A673 (cell line): ENCODE measurements around the gene BCAP29. TPM values are rescaled to one million over a fixed set of nuclear protein-coding genes. Genes with fewer than 3 reads are reported as not detected.

Experiments used
- BruUV-seq: library from RNA; stranded (reverse); fragments of 400-500 nt; replicated peaks from 2 replicates; lab custom pipeline; 2021; lab: Mats Ljungman, UMichigan
- CTCF ChIA-PET: fragments of 300-600 bp; sonication (Branson Sonifier 250); formaldehyde crosslinking; loops from one replicate; lab custom pipeline; 2022; ENCODE audit warnings: antibody characterized with exemption; lab: Charles Lee
- POLR2A ChIA-PET: fragments of 300-600 bp; sonication (Branson Sonifier 250); formaldehyde crosslinking; loops from one replicate; lab custom pipeline; 2022; ENCODE audit warnings: antibody characterized with exemption; ENCODE audit not compliant: low non-redundant PET; lab: Charles Lee
- DNase-seq: peaks from one replicate; pipeline ENCODE4 v3.0.0-alpha.2; 2015; ENCODE audit warnings: low spot score
- H3K27ac ChIP-seq: fragments of 200-600 bp; sonication (generic); 2 replicates; pipeline ENCODE4 v1.5.1; 2016; ENCODE audit warnings: mixed run types, low read depth, mild to moderate bottlenecking, mixed read lengths, antibody characterized with exemption, low read length; ENCODE audit not compliant: poor library complexity, severe bottlenecking
- H3K27me3 ChIP-seq: fragments of 200-600 bp; sonication (generic); replicated peaks from 2 replicates; pipeline ENCODE4 v1.6.1; 2017; ENCODE audit warnings: mixed run types, low read depth, mild to moderate bottlenecking, mixed read lengths, antibody characterized with exemption, low read length; ENCODE audit not compliant: insufficient read depth, poor library complexity
- H3K36me3 ChIP-seq: fragments of 200-600 bp; sonication (generic); 2 replicates; pipeline ENCODE4 v1.6.1; 2016; ENCODE audit warnings: mixed run types, mild to moderate bottlenecking, mixed read lengths, antibody characterized with exemption, low read length; ENCODE audit not compliant: insufficient read depth, poor library complexity, severe bottlenecking
- H3K4me1 ChIP-seq: fragments of 200-600 bp; sonication (generic); 2 replicates; pipeline ENCODE4 v1.6.1; 2017; ENCODE audit warnings: mixed run types, mild to moderate bottlenecking, mixed read lengths, antibody characterized with exemption, low read length; ENCODE audit not compliant: insufficient read depth, poor library complexity, severe bottlenecking
- H3K4me3 ChIP-seq: fragments of 200-600 bp; sonication (generic); 2 replicates; pipeline ENCODE4 v1.5.1; 2016; ENCODE audit warnings: low read depth, mixed run types, mild to moderate bottlenecking, mixed read lengths, low read length; ENCODE audit not compliant: poor library complexity, severe bottlenecking
- H3K9me3 ChIP-seq: fragments of 200-600 bp; sonication (generic); 2 replicates; pipeline ENCODE4 v1.6.1; 2016; ENCODE audit warnings: mixed run types, low read depth, mild to moderate bottlenecking, mixed read lengths, antibody characterized with exemption, low read length; ENCODE audit not compliant: poor library complexity, severe bottlenecking
- EZH2 ChIP-seq: fragments of 200-600 bp; sonication (generic); IDR thresholded peaks from 2 replicates; pipeline ENCODE4 v1.6.1; 2017; ENCODE audit warnings: borderline replicate concordance, low read depth, mild to moderate bottlenecking, mixed read lengths, antibody characterized with exemption, low read length; ENCODE audit not compliant: poor library complexity, severe bottlenecking
- intact Hi-C: fragments of 100-400 bp; cut with micrococcal nuclease; formaldehyde crosslinking; loops from one replicate; pipeline ENCODE4 v1.10.0; 2022; ENCODE audit not compliant: unreplicated experiment
- total RNA-seq: library from RNA; stranded (reverse); gene quantifications from 2 replicates; pipeline ENCODE4 v1.2.3, GENCODE V29; 2021
- TF ChIP-seq, protein P1 (sequence below): fragments of 300-800, 200-600 bp; sonication (generic); conservative IDR thresholded peaks from 2 replicates; pipeline ENCODE4 v1.5.1; 2017; ENCODE audit warnings: low read depth, mild to moderate bottlenecking, antibody characterized with exemption, low read length, moderate library complexity, mixed read lengths

The BCAP29 gene
- total RNA-seq, 1 experiment from 2014 or later: 32.0 TPM

GRCh38 chr7:107663196-107663595 lies 83.2 kb downstream of the BCAP29 start:
- intact Hi-C loops: no loop called here
- Histone ChIP-seq H3K36me3 (no peaks in the 10 kb centered on the region), H3K4me1 (no peaks in the 10 kb centered on the region), H3K4me3 (no peak overlapping the region), H3K27me3 (peaks cover 88% of the 10 kb centered on the region), H3K9me3 (no peaks in the 10 kb centered on the region), H3K27ac (no peak overlapping the region)
- CTCF ChIA-PET: no interaction called here
- POLR2A ChIA-PET: no interaction called here
- TF ChIP-seq, protein P1, sequence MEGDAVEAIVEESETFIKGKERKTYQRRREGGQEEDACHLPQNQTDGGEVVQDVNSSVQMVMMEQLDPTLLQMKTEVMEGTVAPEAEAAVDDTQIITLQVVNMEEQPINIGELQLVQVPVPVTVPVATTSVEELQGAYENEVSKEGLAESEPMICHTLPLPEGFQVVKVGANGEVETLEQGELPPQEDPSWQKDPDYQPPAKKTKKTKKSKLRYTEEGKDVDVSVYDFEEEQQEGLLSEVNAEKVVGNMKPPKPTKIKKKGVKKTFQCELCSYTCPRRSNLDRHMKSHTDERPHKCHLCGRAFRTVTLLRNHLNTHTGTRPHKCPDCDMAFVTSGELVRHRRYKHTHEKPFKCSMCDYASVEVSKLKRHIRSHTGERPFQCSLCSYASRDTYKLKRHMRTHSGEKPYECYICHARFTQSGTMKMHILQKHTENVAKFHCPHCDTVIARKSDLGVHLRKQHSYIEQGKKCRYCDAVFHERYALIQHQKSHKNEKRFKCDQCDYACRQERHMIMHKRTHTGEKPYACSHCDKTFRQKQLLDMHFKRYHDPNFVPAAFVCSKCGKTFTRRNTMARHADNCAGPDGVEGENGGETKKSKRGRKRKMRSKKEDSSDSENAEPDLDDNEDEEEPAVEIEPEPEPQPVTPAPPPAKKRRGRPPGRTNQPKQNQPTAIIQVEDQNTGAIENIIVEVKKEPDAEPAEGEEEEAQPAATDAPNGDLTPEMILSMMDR: no peak
- no peak for TF ChIP-seq EZH2
- DNase-seq: no peak
- no TSS peak for BruUV-seq

GRCh38 chr7:107666790-107667189 lies 86.7 kb downstream of the BCAP29 start:
- H3K4me1 ChIP-seq: no peaks in the 10 kb centered on the region
- intact Hi-C loops: no loop called here
- POLR2A ChIA-PET: no interaction called here
- no peaks in the 10 kb centered on the region for H3K9me3 ChIP-seq
- H3K36me3 ChIP-seq: no peaks in the 10 kb centered on the region
- CTCF ChIA-PET: no interaction called here
- no peak overlapping the region for H3K27ac ChIP-seq
- no peak for TF ChIP-seq EZH2
- no peak overlapping the region for H3K4me3 ChIP-seq
- DNase-seq: no peak
- H3K27me3 ChIP-seq: peaks cover 57% of the 10 kb centered on the region
- no TSS peak for BruUV-seq

DNA sequence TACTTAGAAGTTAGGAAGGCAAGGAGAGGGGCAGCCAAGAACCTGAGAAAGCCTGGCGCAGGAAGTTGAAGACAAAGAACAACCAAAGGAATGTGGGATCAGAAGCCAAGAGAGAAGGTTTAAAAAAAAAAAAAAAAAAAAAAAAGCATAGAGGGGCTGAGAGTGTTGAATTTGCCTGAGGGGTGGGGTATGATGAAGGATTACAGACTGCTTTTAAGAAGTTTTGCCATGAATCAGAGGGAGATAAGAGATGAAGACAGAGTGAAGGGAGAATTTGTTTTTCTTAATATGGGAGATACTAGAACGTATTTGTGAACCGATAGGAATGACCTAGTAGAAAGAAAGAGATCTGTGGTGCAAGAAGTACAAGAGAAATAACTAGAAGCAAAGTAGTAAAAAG lies 87.3 kb downstream of the BCAP29 start:
- Histone ChIP-seq H3K9me3 (no peaks in the 10 kb centered on the region), H3K27me3 (peaks cover 52% of the 10 kb centered on the region), H3K36me3 (no peaks in the 10 kb centered on the region), H3K4me1 (no peaks in the 10 kb centered on the region), H3K4me3 (no peak overlapping the region), H3K27ac (no peak overlapping the region)
- intact Hi-C loops: no loop called here
- CTCF ChIA-PET: no interaction called here
- no TSS peak for BruUV-seq
- POLR2A ChIA-PET: no interaction called here
- no peak for TF ChIP-seq EZH2
- TF ChIP-seq, protein P1: no peak
- no peak for DNase-seq

- CTCF ChIA-PET: no interaction called here
- intact Hi-C loops: no loop called here
Measured at GRCh38 chr7:107668296-107668695, 88.2 kb downstream of the BCAP29 start.

More at GRCh38 chr7:107668296-107668695, 88.2 kb downstream of the BCAP29 start:
- peaks cover 49% of the 10 kb centered on the region for H3K27me3 ChIP-seq
- H3K36me3 ChIP-seq: no peaks in the 10 kb centered on the region
- no peak overlapping the region for H3K27ac ChIP-seq
- TF ChIP-seq, protein P1: no peak
- TF ChIP-seq EZH2: no peak
- H3K4me1 ChIP-seq: no peaks in the 10 kb centered on the region
- H3K4me3 ChIP-seq: no peak overlapping the region
- no peaks in the 10 kb centered on the region for H3K9me3 ChIP-seq
- no TSS peak for BruUV-seq
- POLR2A ChIA-PET: no interaction called here
- no peak for DNase-seq
